ENCODE measurements around the gene SYNDIG1L. TPM values are rescaled to one million over a fixed set of nuclear protein-coding genes. Genes with fewer than 3 reads are reported as not detected.

The SYNDIG1L gene
- total RNA-seq, 1 donor from 2014 or later, result not detected

DNA sequence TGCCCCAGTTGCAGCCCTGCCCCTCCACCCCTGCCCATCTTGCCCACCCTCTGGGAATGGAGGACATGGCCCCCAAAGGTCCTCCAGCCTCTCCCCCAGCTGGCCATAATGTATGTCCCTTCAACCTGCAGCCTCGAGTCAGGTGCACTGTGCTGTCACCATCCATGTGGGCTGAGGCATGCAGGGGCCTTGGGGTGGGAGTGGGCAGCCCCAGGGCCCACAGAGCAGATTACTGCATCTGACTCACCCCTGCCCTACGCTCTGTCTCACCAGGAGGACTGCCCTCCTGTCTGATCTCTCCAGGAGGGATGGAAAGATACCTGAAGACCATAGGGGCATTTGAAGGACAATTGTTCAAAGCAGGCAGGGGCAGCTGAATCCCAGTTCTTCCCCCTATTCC lies 13.3 kb downstream of the SYNDIG1L start:
- Histone ChIP-seq H3K27me3 (ENCODE audit: control insufficient read depth, insufficient read depth, low read length) (peaks cover 39% of the 10 kb centered on the region), H3K4me3 (ENCODE audit: low read depth, low read length) (no peak overlapping the region)
- TF ChIP-seq, protein P1, sequence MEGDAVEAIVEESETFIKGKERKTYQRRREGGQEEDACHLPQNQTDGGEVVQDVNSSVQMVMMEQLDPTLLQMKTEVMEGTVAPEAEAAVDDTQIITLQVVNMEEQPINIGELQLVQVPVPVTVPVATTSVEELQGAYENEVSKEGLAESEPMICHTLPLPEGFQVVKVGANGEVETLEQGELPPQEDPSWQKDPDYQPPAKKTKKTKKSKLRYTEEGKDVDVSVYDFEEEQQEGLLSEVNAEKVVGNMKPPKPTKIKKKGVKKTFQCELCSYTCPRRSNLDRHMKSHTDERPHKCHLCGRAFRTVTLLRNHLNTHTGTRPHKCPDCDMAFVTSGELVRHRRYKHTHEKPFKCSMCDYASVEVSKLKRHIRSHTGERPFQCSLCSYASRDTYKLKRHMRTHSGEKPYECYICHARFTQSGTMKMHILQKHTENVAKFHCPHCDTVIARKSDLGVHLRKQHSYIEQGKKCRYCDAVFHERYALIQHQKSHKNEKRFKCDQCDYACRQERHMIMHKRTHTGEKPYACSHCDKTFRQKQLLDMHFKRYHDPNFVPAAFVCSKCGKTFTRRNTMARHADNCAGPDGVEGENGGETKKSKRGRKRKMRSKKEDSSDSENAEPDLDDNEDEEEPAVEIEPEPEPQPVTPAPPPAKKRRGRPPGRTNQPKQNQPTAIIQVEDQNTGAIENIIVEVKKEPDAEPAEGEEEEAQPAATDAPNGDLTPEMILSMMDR (IDR thresholded peaks at IDR 0.05; ENCODE audit: insufficient read depth, low read length, poor library complexity, severe bottlenecking), result no peak

DNA sequence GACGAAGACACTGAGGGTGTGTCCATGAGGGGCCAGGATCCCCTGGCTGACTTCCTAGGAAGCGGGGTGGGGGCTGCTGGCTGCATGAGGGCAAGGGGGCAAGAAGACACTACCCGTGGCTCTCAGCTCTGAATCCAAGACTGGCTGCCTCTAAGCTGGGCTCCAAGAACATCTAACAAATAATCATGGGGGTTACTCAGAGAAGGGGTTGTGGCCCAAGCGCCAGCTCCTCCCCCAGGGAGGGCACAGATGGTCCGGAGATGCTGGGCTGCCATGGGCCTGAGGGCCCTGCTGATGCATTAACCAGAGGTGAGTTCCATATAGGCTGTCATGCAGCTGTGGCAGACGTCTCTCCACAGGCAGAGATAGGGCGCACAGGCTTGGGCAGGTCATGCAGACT lies 14.3 kb downstream of the SYNDIG1L start:
- H3K27me3 ChIP-seq (ENCODE audit: control insufficient read depth, insufficient read depth, low read length), result peaks cover 42% of the 10 kb centered on the region

More for the DNA sequence above, 13.3 kb downstream of the SYNDIG1L start:
- no peaks in the 10 kb centered on the region for H3K36me3 ChIP-seq (ENCODE audit: control insufficient read depth, insufficient read depth, low read length)
- no peak for DNase-seq (ENCODE audit: low read depth)

DNA sequence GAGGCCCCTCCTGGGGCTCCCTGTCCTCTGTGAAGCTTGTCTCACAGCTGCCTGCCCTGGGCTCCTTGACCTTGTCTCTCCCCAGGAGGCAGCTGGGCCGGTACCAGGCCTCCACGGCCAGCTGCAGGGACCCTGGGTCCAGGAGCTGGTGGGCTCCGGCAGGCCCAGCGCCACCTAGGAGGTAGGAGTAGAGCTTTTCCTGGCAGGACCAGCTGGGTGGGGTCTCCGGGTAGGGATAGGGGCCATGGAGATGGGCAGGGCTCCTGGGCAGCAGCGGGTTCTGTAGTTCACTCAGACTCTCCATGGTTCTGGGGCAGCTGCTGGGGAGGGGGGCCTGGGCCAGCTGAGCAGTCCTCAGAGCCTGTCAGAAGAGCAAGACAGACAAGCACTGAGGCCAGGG lies 16.6 kb downstream of the SYNDIG1L start:
- Histone ChIP-seq H3K4me3 (ENCODE audit: low read depth, low read length) (no peak overlapping the region), H3K27me3 (ENCODE audit: control insufficient read depth, insufficient read depth, low read length) (peaks cover 44% of the 10 kb centered on the region), H3K36me3 (ENCODE audit: control insufficient read depth, insufficient read depth, low read length) (no peaks in the 10 kb centered on the region)
- TF ChIP-seq, protein P1 (IDR thresholded peaks at IDR 0.05; ENCODE audit: insufficient read depth, low read length, poor library complexity, severe bottlenecking), result no peak
- no peak for DNase-seq (ENCODE audit: low read depth)

More for the DNA sequence above, 14.3 kb downstream of the SYNDIG1L start:
- no peak for DNase-seq (ENCODE audit: low read depth)
- Histone ChIP-seq H3K4me3 (ENCODE audit: low read depth, low read length) (no peak overlapping the region), H3K36me3 (ENCODE audit: control insufficient read depth, insufficient read depth, low read length) (no peaks in the 10 kb centered on the region)
- TF ChIP-seq, protein P1 (IDR thresholded peaks at IDR 0.05; ENCODE audit: insufficient read depth, low read length, poor library complexity, severe bottlenecking), result no peak

DNA sequence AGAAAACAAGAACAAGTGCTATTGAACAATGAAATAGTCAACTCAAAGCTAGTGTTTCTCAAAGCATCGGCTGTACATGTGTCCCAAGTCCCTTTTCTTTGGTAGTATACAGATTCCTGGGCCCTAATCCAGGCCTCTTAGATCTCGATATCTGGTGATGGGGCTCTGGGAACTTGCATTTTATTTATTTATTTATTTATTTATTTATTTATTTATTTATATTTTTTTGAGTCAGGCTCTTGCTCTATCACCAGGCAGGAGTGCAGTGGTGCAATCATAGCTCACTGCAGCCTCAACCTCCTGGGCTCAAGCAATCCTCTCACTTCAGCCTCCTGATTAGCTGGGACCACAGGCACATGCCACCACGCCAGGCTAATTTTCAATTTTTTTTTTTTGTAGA lies 17.1 kb downstream of the SYNDIG1L start:
- TF ChIP-seq, protein P1 (IDR thresholded peaks at IDR 0.05; ENCODE audit: insufficient read depth, low read length, poor library complexity, severe bottlenecking), result no peak
- H3K4me3 ChIP-seq (ENCODE audit: low read depth, low read length), result no peak overlapping the region
- H3K27me3 ChIP-seq (ENCODE audit: control insufficient read depth, insufficient read depth, low read length), result peaks cover 43% of the 10 kb centered on the region
- H3K36me3 ChIP-seq (ENCODE audit: control insufficient read depth, insufficient read depth, low read length), result no peaks in the 10 kb centered on the region
- no peak for DNase-seq (ENCODE audit: low read depth)

DNA sequence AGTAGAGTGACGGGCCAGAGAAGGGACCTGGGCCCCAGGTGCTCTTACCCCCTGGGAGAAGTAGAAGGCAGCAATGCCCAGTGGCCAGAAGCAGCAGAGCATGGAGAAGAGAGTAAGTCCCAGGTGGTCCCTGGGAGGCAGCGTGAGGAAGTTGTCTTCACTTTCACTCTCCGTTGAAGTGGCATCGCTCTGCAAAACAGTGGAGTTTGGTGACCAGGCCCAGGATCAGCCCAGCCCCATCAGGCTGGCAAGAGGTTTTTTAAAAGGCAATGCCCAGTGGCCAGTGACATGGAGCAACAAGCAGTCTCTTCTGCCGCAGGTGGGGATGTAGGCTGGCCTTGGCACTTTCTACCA lies 18.2 kb downstream of the SYNDIG1L start:
- no peaks in the 10 kb centered on the region for H3K36me3 ChIP-seq (ENCODE audit: control insufficient read depth, insufficient read depth, low read length)
- peaks cover 35% of the 10 kb centered on the region for H3K27me3 ChIP-seq (ENCODE audit: control insufficient read depth, insufficient read depth, low read length)
- TF ChIP-seq, protein P1 (IDR thresholded peaks at IDR 0.05; ENCODE audit: insufficient read depth, low read length, poor library complexity, severe bottlenecking), result no peak
- no peak for DNase-seq (ENCODE audit: low read depth)
- no peak overlapping the region for H3K4me3 ChIP-seq (ENCODE audit: low read depth, low read length)

DNA sequence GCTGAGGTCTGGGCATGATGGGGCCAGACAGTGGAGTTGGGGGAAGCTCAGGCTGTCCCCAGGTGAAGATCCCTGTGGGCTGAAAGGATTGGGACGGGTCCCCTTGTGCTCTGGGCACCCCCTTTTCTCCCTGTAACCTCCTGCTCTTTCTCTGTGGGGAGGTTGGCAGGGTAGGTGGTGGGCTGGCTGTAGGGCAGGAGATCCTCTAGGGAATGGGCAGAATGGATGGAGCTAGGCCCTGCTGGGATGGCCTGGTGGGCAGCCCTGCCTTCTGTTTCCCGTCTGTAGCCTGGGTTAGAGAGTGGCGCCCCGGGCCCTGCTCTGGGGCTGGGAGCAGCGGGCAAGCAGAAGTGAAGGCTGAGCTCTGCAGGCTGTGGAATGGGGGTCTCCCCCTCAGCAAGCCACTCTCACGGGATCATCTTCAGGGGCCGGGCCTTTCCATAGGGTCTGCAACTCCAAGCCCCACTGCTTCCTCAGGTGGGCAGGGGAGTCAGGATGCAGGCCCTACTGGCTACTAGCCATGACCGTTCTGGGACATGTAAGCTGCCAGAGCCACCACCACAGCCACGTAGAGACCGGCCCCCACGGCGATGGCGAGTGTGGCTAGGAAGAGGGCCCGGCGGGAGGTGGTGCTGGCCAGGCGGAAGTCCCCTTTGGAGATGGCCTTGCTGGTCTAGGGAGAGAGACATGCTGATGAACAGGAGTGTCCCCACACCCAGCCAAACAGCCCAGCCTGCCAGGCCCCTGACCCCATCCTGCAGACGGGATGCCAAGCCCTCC lies 18.8 kb downstream of the SYNDIG1L start:
- Histone ChIP-seq H3K36me3 (ENCODE audit: control insufficient read depth, insufficient read depth, low read length) (no peaks in the 10 kb centered on the region), H3K27me3 (ENCODE audit: control insufficient read depth, insufficient read depth, low read length) (peaks cover 34% of the 10 kb centered on the region), H3K4me3 (ENCODE audit: low read depth, low read length) (no peak overlapping the region)
- TF ChIP-seq, protein P1 (IDR thresholded peaks at IDR 0.05; ENCODE audit: insufficient read depth, low read length, poor library complexity, severe bottlenecking), result no peak
- no peak for DNase-seq (ENCODE audit: low read depth)

Measured in kidney epithelial cell (primary cell).